A204.1 (cell line): Measurements from ENCODE around the gene PTP4A2.

Source experiments
- FAIRE-seq: peaks from 2 replicates; lab custom pipeline; 2012; peaks lifted over from hg19 to GRCh38; lab: Jason Lieb, UNC

PTP4A2 gene

GRCh38 chr1:31938184-31938975 lies at the start of gene PTP4A2:
TSS of gene PTP4A2 (minus strand) at chr1:31938368. CDS start at chr1:31919065, 19,303 bp downstream.
- FAIRE-seq = no peak

GRCh38 chr1:31987135-31987619 lies 49.0 kb upstream of the PTP4A2 start:
- FAIRE-seq = no peak

- FAIRE-seq = no peak
Observed at GRCh38 chr1:31985430-31985829, 47.3 kb upstream of the PTP4A2 start.

GRCh38 chr1:31984419-31985347 lies 46.5 kb upstream of the PTP4A2 start:
- no peak for FAIRE-seq

GRCh38 chr1:31981972-31982371 lies 43.8 kb upstream of the PTP4A2 start:
- FAIRE-seq = no peak

- FAIRE-seq = no peak
Observed at GRCh38 chr1:31981456-31981839, 43.3 kb upstream of the PTP4A2 start.

- no peak for FAIRE-seq
Observed at GRCh38 chr1:31980835-31981455, 42.8 kb upstream of the PTP4A2 start.

- FAIRE-seq = no peak
Observed at GRCh38 chr1:31978843-31979400, 40.8 kb upstream of the PTP4A2 start.

GRCh38 chr1:31977385-31978131 lies 39.4 kb upstream of the PTP4A2 start:
- no peak for FAIRE-seq

GRCh38 chr1:31976401-31976800 lies 38.2 kb upstream of the PTP4A2 start:
- no peak for FAIRE-seq

- FAIRE-seq = no peak
Observed at GRCh38 chr1:31970873-31971272, 32.7 kb upstream of the PTP4A2 start.

- no peak for FAIRE-seq
Observed at GRCh38 chr1:31961536-31961935, 23.4 kb upstream of the PTP4A2 start.

GRCh38 chr1:31959521-31960340 lies 21.6 kb upstream of the PTP4A2 start:
- FAIRE-seq = no peak

GRCh38 chr1:31957701-31958674 lies 19.8 kb upstream of the PTP4A2 start:
- FAIRE-seq = no peak

GRCh38 chr1:31955917-31956736 lies 18.0 kb upstream of the PTP4A2 start:
- no peak for FAIRE-seq

- FAIRE-seq = no peak
Observed at GRCh38 chr1:31954607-31955283, 16.6 kb upstream of the PTP4A2 start.

GRCh38 chr1:31952825-31953220 lies 14.7 kb upstream of the PTP4A2 start:
- no peak for FAIRE-seq

GRCh38 chr1:31951276-31951675 lies 13.1 kb upstream of the PTP4A2 start:
- no peak for FAIRE-seq
